Parathyroid adenoma (tissue), 2 donors: ENCODE results near the gene SLC17A4.

Experiments used
- H2AFZ ChIP-seq: fragments of 300-600 bp; sonication (generic); one replicate; pipeline ENCODE4 v1.7.0; 2017; ENCODE audit warnings: antibody characterized with exemption, mild to moderate bottlenecking
- H3K27ac ChIP-seq: fragments of 300-600 bp; sonication (generic); one replicate; pipeline ENCODE4 v1.7.0; 2017
- H3K27me3 ChIP-seq: fragments of 300-600 bp; sonication (generic); one replicate; pipeline ENCODE4 v1.7.0; 2017; ENCODE audit warnings: low read length; ENCODE audit not compliant: control insufficient read depth, insufficient read depth
- H3K36me3 ChIP-seq: fragments of 300-600 bp; sonication (generic); one replicate; pipeline ENCODE4 v1.7.0; 2017; ENCODE audit warnings: low read length; ENCODE audit not compliant: control insufficient read depth, insufficient read depth
- H3K4me1 ChIP-seq: fragments of 300-600 bp; sonication (generic); one replicate; pipeline ENCODE4 v1.7.0; 2017; ENCODE audit warnings: control low read depth
- H3K4me2 ChIP-seq: fragments of 300-600 bp; sonication (generic); one replicate; pipeline ENCODE4 v1.7.0; 2017; ENCODE audit warnings: low read length
- H3K4me3 ChIP-seq: fragments of 300-600 bp; sonication (generic); one replicate; pipeline ENCODE4 v1.7.0; 2017; ENCODE audit warnings: low read depth, low read length
- H3K79me2 ChIP-seq: fragments of 300-600 bp; sonication (generic); one replicate; pipeline ENCODE4 v1.7.0; 2017; ENCODE audit warnings: control low read depth
- H3K9ac ChIP-seq: fragments of 300-600 bp; sonication (generic); one replicate; pipeline ENCODE4 v1.7.0; 2017; ENCODE audit warnings: mild to moderate bottlenecking
- H3K9me3 ChIP-seq: fragments of 300-600 bp; sonication (generic); one replicate; pipeline ENCODE4 v1.7.0; 2017; ENCODE audit warnings: low read length; ENCODE audit not compliant: control insufficient read depth
- CTCF ChIP-seq: fragments of 300-600 bp; sonication (generic); IDR thresholded peaks from one replicate; pipeline ENCODE4 v1.7.0; 2017; ENCODE audit warnings: antibody characterized with exemption, mild to moderate bottlenecking
- donor health status: primary hyperparathyroidism.

Gene SLC17A4

GRCh38 chr6:25777031-25777430, 22.5 kb downstream of the SLC17A4 start:
- Histone ChIP-seq H3K27me3 (no peaks in the 10 kb centered on the region), H3K9me3 (no peaks in the 10 kb centered on the region), H3K27ac (no peak overlapping the region), H3K4me1 (no peaks in the 10 kb centered on the region), H3K79me2 (no peaks in the 10 kb centered on the region), H3K4me3 (no peak overlapping the region), H3K4me2 (no peak overlapping the region), H2AFZ (no peak overlapping the region), H3K36me3 (no peaks in the 10 kb centered on the region), H3K9ac (no peak overlapping the region)
- TF ChIP-seq CTCF, result no peak

GRCh38 chr6:25777856-25778649, 23.5 kb downstream of the SLC17A4 start:
- Histone ChIP-seq H3K4me2 (no peak overlapping the region), H3K27ac (no peak overlapping the region), H3K36me3 (no peaks in the 10 kb centered on the region), H3K4me1 (no peaks in the 10 kb centered on the region), H3K9me3 (no peaks in the 10 kb centered on the region), H3K79me2 (no peaks in the 10 kb centered on the region), H2AFZ (no peak overlapping the region), H3K27me3 (no peaks in the 10 kb centered on the region), H3K9ac (no peak overlapping the region), H3K4me3 (no peak overlapping the region)
- no peak for TF ChIP-seq CTCF

GRCh38 chr6:25781134-25781533, 26.6 kb downstream of the SLC17A4 start:
- TF ChIP-seq CTCF, result no peak
- no peaks in the 10 kb centered on the region for H3K27me3 ChIP-seq
- H3K4me3 ChIP-seq, result no peak overlapping the region
- H3K4me2 ChIP-seq, result no peak overlapping the region
- H3K4me1 ChIP-seq, result no peaks in the 10 kb centered on the region
- no peaks in the 10 kb centered on the region for H3K9me3 ChIP-seq
- H3K27ac ChIP-seq, result no peak overlapping the region
- H2AFZ ChIP-seq, result no peak overlapping the region
- no peaks in the 10 kb centered on the region for H3K36me3 ChIP-seq
- no peaks in the 10 kb centered on the region for H3K79me2 ChIP-seq
- no peak overlapping the region for H3K9ac ChIP-seq

- Histone ChIP-seq H3K4me1 (no peaks in the 10 kb centered on the region), H3K36me3 (no peaks in the 10 kb centered on the region), H2AFZ (no peak overlapping the region), H3K9me3 (no peaks in the 10 kb centered on the region), H3K9ac (no peak overlapping the region), H3K4me3 (no peak overlapping the region), H3K27me3 (no peaks in the 10 kb centered on the region), H3K4me2 (no peak overlapping the region), H3K79me2 (no peaks in the 10 kb centered on the region), H3K27ac (no peak overlapping the region)
- no peak for TF ChIP-seq CTCF
Observed at GRCh38 chr6:25787428-25787827, 32.9 kb downstream of the SLC17A4 start.
